GM13977 (cell line): ENCODE data around the gene FBLN2.

Experiments used
- DNase-seq: peaks from one replicate; pipeline ENCODE4 v3.0.0; 2012; ENCODE audit warnings: low spot score
- in situ Hi-C: fragments of 300-500 bp; cut with MboI; formaldehyde crosslinking; loops from one replicate; pipeline ENCODE4 v1.12.0; 2022; ENCODE audit warnings: low sequenced_read_pairs, low pct_unique_long_range_greater_than_20kb, mixed read lengths, inconsistent platforms; ENCODE audit not compliant: unreplicated experiment
- TF ChIP-seq, protein P1 (sequence below): IDR thresholded peaks from 2 replicates; pipeline ENCODE4 v1.5.1; 2012; ENCODE audit warnings: mild to moderate bottlenecking, control low read depth; ENCODE audit not compliant: insufficient read depth; ENCODE audit errors: extremely low read depth, missing control alignments

Gene FBLN2

DNA sequence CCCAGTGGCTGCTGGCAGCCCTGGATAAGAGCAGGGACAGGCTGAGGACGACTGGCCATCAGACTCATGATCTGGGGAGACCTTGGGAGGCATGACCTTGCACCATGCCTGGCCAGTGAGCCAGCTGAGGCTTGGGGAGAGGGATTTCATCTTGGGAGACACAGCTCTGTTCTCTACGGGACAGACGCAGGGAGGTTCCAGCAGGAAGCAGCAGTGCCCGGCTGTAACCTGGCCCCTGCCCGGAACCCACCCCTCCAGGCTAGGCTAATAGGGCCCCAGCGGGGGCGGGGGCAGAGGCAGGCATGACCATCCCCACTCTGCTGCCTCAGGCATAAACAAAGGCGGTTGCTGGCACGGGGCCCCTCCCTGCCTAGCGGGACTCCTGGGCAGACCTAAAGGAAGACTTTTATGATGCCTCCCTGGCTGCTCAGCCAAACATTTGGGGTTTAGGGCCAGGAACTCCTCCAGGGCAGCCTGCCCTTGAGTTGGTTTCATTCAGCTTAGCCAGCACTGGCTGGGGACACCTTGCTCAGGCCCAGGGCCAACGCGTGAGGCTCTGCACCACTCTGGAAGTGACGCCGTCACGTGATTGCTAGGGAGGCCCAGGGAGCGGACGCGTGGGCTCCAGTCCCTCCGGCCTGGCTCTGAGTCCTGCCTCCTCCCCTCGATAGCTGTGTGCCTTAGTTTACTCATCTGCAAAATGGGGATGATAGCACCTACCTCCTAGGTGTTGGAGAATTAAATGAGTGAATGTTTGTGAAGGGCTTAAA lies 41.2 kb upstream of the FBLN2 start:
- TF ChIP-seq, protein P1, sequence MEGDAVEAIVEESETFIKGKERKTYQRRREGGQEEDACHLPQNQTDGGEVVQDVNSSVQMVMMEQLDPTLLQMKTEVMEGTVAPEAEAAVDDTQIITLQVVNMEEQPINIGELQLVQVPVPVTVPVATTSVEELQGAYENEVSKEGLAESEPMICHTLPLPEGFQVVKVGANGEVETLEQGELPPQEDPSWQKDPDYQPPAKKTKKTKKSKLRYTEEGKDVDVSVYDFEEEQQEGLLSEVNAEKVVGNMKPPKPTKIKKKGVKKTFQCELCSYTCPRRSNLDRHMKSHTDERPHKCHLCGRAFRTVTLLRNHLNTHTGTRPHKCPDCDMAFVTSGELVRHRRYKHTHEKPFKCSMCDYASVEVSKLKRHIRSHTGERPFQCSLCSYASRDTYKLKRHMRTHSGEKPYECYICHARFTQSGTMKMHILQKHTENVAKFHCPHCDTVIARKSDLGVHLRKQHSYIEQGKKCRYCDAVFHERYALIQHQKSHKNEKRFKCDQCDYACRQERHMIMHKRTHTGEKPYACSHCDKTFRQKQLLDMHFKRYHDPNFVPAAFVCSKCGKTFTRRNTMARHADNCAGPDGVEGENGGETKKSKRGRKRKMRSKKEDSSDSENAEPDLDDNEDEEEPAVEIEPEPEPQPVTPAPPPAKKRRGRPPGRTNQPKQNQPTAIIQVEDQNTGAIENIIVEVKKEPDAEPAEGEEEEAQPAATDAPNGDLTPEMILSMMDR: no peak
- in situ Hi-C loops: no loop called here
- no peak for DNase-seq

DNA sequence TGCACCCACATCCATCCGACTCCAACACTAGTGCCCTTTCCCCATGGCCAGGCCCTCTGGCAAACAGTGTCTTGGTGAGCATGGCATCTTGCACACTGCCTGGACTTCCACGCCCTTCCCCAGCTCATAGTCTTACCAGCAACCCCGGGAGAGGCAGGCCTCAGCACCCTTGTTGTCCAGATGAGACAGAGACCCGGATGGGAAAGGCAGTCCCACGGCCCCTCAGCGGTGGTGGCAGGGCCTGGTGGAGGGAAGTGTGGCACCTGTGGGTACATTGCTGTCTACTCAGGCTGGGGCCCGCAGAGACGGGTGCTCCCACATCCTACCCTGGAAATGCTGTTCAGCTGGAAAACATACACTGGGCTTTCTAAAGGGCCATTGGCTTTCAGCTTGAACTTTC lies 40.4 kb upstream of the FBLN2 start:
- in situ Hi-C loops: no loop called here
- no peak for DNase-seq
- TF ChIP-seq, protein P1: no peak

DNA sequence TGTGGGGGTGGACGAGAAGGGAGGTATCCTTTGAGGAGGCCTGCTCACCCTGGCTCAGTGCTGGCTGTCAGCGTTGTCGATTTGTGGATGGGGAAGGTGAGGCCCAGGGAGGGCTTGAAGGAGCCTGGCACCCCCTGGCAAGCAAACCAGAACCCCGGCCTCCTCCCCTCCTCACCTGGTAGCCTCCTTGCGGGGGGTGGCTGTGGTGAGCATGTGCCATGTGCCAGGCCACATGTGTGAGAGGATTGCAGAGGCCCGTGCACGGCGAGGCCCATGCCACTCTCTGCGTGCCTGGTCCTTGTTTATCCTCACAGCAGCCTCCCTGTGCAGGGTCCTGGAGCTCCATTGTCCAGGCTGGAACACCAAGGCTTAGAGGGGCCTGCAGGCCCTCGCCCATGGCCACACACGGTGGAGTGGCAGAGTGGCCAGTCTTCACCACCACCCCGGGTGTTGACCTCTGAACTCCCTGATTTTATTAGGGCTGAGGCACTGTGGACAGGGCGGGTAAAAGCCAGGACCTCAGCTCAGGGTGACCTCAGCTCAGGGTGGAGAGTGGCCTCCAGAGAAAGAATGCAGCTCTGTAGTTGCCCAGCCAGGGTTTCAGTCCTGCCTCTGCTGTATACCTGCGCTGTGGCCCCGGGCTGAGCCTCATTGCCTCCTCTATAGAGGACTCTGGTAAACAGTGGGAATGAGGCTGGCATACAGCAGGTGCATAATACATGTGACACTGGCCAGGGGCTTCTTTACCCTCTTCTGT lies 39.7 kb upstream of the FBLN2 start:
- TF ChIP-seq, protein P1: no peak
- no peak for DNase-seq
- in situ Hi-C loops: no loop called here

DNA sequence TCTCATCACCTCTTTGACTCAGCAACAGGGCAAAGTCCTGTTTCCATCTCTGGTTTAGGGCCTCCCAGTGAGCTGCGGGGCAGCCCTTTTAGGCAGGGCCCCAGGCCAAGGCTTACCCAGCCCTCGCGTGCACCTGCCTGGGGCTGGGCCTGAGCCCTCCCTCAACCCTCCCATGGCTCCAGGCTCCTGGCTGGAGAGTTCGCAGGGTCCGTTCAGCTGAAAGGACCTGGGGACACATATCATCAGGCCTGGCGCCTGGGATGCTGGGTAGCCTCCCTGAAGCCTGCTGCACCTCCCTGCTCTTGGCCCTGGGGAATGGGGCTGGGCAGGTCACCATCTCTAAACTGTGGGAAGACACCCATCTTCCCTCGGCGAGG lies 39.1 kb upstream of the FBLN2 start:
- TF ChIP-seq, protein P1: no peak
- in situ Hi-C loops: no loop called here
- no peak for DNase-seq

DNA sequence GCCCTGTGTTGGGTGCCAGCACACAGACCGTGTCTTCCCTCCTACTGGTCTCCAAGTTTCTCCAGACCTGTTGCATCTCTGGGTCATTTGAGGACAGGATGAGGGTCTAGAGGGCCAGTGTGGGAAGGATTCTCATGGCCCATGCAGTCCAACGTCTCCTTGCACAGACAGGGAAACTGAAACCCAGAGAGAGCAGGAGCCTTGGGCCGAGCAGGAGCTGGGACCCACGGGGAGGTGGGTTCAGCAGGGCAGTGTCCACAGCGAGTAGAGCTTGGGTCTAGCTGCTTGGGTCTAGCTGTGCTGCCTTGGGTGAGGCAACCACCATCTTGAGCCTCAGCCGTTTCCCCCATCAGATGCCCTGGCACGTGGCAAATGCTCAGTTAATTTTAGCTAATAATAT lies 36.5 kb upstream of the FBLN2 start:
- TF ChIP-seq, protein P1: no peak
- in situ Hi-C loops: no loop called here
- DNase-seq: no peak

DNA sequence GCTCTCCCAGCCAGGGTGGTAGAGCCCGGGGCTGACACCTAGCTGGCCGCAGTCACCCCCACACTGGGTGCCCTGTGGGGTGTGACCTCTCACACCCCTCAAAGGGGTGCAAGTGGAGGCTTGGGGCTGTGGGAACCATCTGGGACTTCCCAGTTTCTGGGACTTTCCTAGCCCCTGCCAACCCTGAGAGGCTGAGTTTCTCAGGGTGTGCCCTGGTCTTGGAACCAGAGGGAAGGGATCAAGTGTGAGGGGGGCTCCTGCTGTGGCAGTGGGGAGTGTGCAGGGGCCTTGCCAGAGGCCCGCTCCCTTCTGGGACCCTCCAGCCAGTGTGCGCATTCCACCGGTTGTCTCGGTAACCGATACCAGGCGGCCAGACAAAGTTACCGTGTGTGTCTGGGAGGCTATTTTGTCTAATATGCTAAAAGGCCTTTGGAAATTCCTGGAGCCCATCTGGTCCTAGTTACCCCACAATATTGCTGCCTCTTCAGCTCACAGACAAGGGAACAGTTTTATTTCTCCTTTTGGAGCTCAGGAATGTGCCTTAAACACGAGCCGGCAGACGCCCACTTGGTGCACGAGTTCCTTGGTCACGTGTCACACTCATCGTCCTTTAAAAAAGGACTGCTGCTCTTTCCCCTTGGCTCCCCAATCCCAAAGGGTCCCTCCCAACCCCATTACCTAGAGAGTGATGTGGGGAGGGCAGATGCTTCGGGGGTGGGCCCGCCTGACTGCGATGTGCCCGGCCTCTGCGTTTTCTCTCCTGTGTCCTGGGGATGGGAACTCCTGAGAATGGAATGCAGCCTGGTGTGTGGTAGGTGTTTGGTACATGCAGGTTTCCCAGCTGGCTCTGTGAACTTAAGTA lies 35.6 kb upstream of the FBLN2 start:
- in situ Hi-C loops: no loop called here
- TF ChIP-seq, protein P1: no peak

More for the DNA sequence above, 35.6 kb upstream of the FBLN2 start:
- DNase-seq: no peak
